IMR-90 (cell line): Measurements from ENCODE around the gene AP4M1. TPM values are rescaled to one million over a fixed set of nuclear protein-coding genes. Genes with fewer than 3 reads are reported as not detected.

Experiments used
- ATAC-seq: fragments of 200-7000 bp; cut with Tn5 transposase; 2 replicates; pipeline ENCODE4 v1.9.1; 2020; ENCODE audit warnings: low read depth, mild to moderate bottlenecking, moderate library complexity
- BruUV-seq: library from RNA; stranded (reverse); fragments of 400-500 nt; replicated peaks from 2 replicates; lab custom pipeline; 2021; lab: Mats Ljungman, UMichigan
- CTCF ChIA-PET: fragments of 300-600 bp; formaldehyde crosslinking; extraction: SDS; loops from one replicate; lab custom pipeline; 2021; ENCODE audit warnings: antibody characterized with exemption; lab: Yijun Ruan, JAX
- POLR2A ChIA-PET: fragments of 300-600 bp; sonication (Branson Sonifier 250); formaldehyde crosslinking; loops from one replicate; lab custom pipeline; 2022; ENCODE audit warnings: antibody characterized with exemption; ENCODE audit not compliant: unreplicated experiment; lab: Charles Lee
- DNase-seq: peaks from one replicate; pipeline ENCODE4 v3.0.0; 2013
- H2AFZ ChIP-seq: replicated peaks from 2 replicates; pipeline ENCODE3; 2013; ENCODE audit warnings: low read length, mild to moderate bottlenecking; ENCODE audit not compliant: poor library complexity
- H2AK5ac ChIP-seq: 2 replicates; pipeline ENCODE4 v1.6.1; 2013; ENCODE audit warnings: low read depth, low read length, inconsistent platforms
- H2AK9ac ChIP-seq: replicated peaks from 2 replicates; pipeline ENCODE3; 2013; ENCODE audit warnings: mild to moderate bottlenecking, low read depth, low read length, moderate library complexity; ENCODE audit not compliant: poor library complexity
- H2BK120ac ChIP-seq: 2 replicates; pipeline ENCODE4 v1.6.1; 2013; ENCODE audit warnings: low read depth, low read length, inconsistent platforms
- H2BK15ac ChIP-seq: 3 replicates; pipeline ENCODE4 v1.6.1; 2013; ENCODE audit warnings: low read depth, low read length, inconsistent platforms
- H2BK20ac ChIP-seq: 2 replicates; pipeline ENCODE4 v1.6.1; 2013; ENCODE audit warnings: low read depth, mild to moderate bottlenecking, inconsistent platforms, low read length, moderate library complexity
- H2BK5ac ChIP-seq: 2 replicates; pipeline ENCODE4 v1.6.1; 2013; ENCODE audit warnings: mild to moderate bottlenecking, low read depth, low read length, inconsistent platforms; ENCODE audit not compliant: poor library complexity, severe bottlenecking
- H3K14ac ChIP-seq: replicated peaks from 2 replicates; pipeline ENCODE4 v1.6.1; 2013; ENCODE audit warnings: low read depth, low read length, inconsistent platforms
- H3K18ac ChIP-seq: 2 replicates; pipeline ENCODE4 v1.6.1; 2013; ENCODE audit warnings: low read depth, low read length, control low read depth
- H3K23ac ChIP-seq: 2 replicates; pipeline ENCODE4 v1.6.1; 2013; ENCODE audit warnings: low read depth, low read length, inconsistent platforms
- H3K27ac ChIP-seq: 2 replicates; pipeline ENCODE4 v1.5.1; 2013; ENCODE audit warnings: mild to moderate bottlenecking, control low read depth, low read length; ENCODE audit not compliant: insufficient read depth
- H3K27me3 ChIP-seq: 2 replicates; pipeline ENCODE4 v1.6.1; 2013; ENCODE audit warnings: low read length; ENCODE audit not compliant: control insufficient read depth, insufficient read depth
- H3K36me3 ChIP-seq: 2 replicates; pipeline ENCODE4 v1.6.1; 2013; ENCODE audit warnings: low read length, mixed read lengths; ENCODE audit not compliant: control insufficient read depth, insufficient read depth
- H3K4ac ChIP-seq: 2 replicates; pipeline ENCODE4 v1.6.1; 2013; ENCODE audit warnings: low read depth, low read length, inconsistent platforms
- H3K4me1 ChIP-seq: 2 replicates; pipeline ENCODE4 v1.6.1; 2013; ENCODE audit warnings: low read length, mixed read lengths; ENCODE audit not compliant: control insufficient read depth, insufficient read depth
- H3K4me2 ChIP-seq: 2 replicates; pipeline ENCODE4 v1.6.1; 2013; ENCODE audit warnings: low read depth, mild to moderate bottlenecking, control low read depth, low read length, moderate library complexity
- H3K4me3 ChIP-seq: 2 replicates; pipeline ENCODE4 v1.5.1; 2013; ENCODE audit warnings: low read depth, mild to moderate bottlenecking, control low read depth, low read length, moderate library complexity; ENCODE audit not compliant: insufficient read depth
- H3K56ac ChIP-seq: 2 replicates; pipeline ENCODE4 v1.6.1; 2013; ENCODE audit warnings: low read length, inconsistent platforms; ENCODE audit not compliant: insufficient read depth; ENCODE audit errors: extremely low read depth
- H3K79me1 ChIP-seq, 2 experiments: 2 replicates each; pipeline ENCODE4 v1.6.1; 2013; ENCODE audit warnings: low read length in 2 of 2, inconsistent platforms in 1 of 2, low read depth in 1 of 2
- H3K9ac ChIP-seq: 2 replicates; pipeline ENCODE4 v1.6.1; 2013; ENCODE audit warnings: low read depth, low read length, control low read depth
- H3K9me1 ChIP-seq: 2 replicates; pipeline ENCODE4 v1.6.1; 2013; ENCODE audit warnings: low read length, inconsistent platforms; ENCODE audit not compliant: insufficient read depth
- H3K9me3 ChIP-seq: 2 replicates; pipeline ENCODE4 v1.6.1; 2013; ENCODE audit warnings: low read length; ENCODE audit not compliant: control insufficient read depth, insufficient read depth
- H4K20me1 ChIP-seq: 2 replicates; pipeline ENCODE4 v1.6.1; 2013; ENCODE audit warnings: low read length, inconsistent platforms; ENCODE audit not compliant: insufficient read depth
- H4K5ac ChIP-seq: 2 replicates; pipeline ENCODE4 v1.6.1; 2013; ENCODE audit warnings: mild to moderate bottlenecking, low read depth, low read length, control low read depth
- H4K8ac ChIP-seq, 2 experiments: 2 replicates each; pipeline ENCODE4 v1.6.1; 2013; ENCODE audit warnings: low read depth in 2 of 2, low read length in 2 of 2, control low read depth in 1 of 2, inconsistent platforms in 1 of 2
- H4K91ac ChIP-seq: 2 replicates; pipeline ENCODE4 v1.6.1; 2013; ENCODE audit warnings: low read depth, low read length, inconsistent platforms; ENCODE audit not compliant: insufficient read depth
- BHLHE40 ChIP-seq: fragments of 150-350 bp; IDR thresholded peaks from 2 replicates; pipeline ENCODE4 v1.6.1; 2016; ENCODE audit warnings: mild to moderate bottlenecking, low read depth, low read length
- CEBPB ChIP-seq: IDR thresholded peaks from 2 replicates; pipeline ENCODE4 v1.6.1; 2012; ENCODE audit warnings: low read depth, low read length, improper control_type of control experiment
- CHD1 ChIP-seq: IDR thresholded peaks from 2 replicates; pipeline ENCODE4 v1.6.1; 2012; ENCODE audit warnings: low read depth, low read length, improper control_type of control experiment
- CTCF ChIP-seq: conservative IDR thresholded peaks from 2 replicates; pipeline ENCODE4 v1.5.1; 2012; ENCODE audit warnings: mild to moderate bottlenecking, low read depth, low read length, improper control_type of control experiment
- ELK1 ChIP-seq: fragments of 150-350 bp; IDR thresholded peaks from 2 replicates; pipeline ENCODE4 v1.6.1; 2016; ENCODE audit warnings: low read depth, mild to moderate bottlenecking, low read length, moderate library complexity, borderline replicate concordance
- FOS ChIP-seq: fragments of 150-350 bp; IDR thresholded peaks from 2 replicates; pipeline ENCODE4 v1.6.1; 2016; ENCODE audit warnings: low read depth, low read length
- MAZ ChIP-seq: IDR thresholded peaks from 2 replicates; pipeline ENCODE4 v1.6.1; 2012; ENCODE audit warnings: low read depth, mild to moderate bottlenecking, low read length, improper control_type of control experiment, moderate library complexity, borderline replicate concordance
- MXI1 ChIP-seq: IDR thresholded peaks from 2 replicates; pipeline ENCODE4 v1.6.1; 2012; ENCODE audit warnings: low read depth, mild to moderate bottlenecking, low read length, moderate library complexity, borderline replicate concordance
- NFE2L2 ChIP-seq: fragments of 150-350 bp; IDR thresholded peaks from 2 replicates; pipeline ENCODE4 v1.6.1; 2016; ENCODE audit warnings: low read depth, mild to moderate bottlenecking, low read length
- POLR2A ChIP-seq: IDR thresholded peaks from 2 replicates; pipeline ENCODE4 v1.6.1; 2012; ENCODE audit warnings: mild to moderate bottlenecking, low read depth, low read length
- RAD21 ChIP-seq: IDR thresholded peaks from 2 replicates; pipeline ENCODE4 v1.6.1; 2012; ENCODE audit warnings: low read length, improper control_type of control experiment
- RCOR1 ChIP-seq: IDR thresholded peaks from 2 replicates; pipeline ENCODE4 v1.6.1; 2012; ENCODE audit warnings: mild to moderate bottlenecking, low read length, improper control_type of control experiment; ENCODE audit not compliant: insufficient replicate concordance
- RFX5 ChIP-seq: IDR thresholded peaks from 2 replicates; pipeline ENCODE4 v1.8.0; 2012; ENCODE audit warnings: low read depth, mild to moderate bottlenecking, low read length, moderate library complexity
- SMC3 ChIP-seq: fragments of 150-350 bp; IDR thresholded peaks from 2 replicates; pipeline ENCODE4 v1.6.1; 2016; ENCODE audit warnings: low read depth, mild to moderate bottlenecking, antibody characterized with exemption, low read length, moderate library complexity
- USF2 ChIP-seq: fragments of 150-350 bp; IDR thresholded peaks from 2 replicates; pipeline ENCODE4 v1.6.1; 2017; ENCODE audit warnings: mild to moderate bottlenecking, antibody characterized with exemption, low read length, low read depth
- WGBS, 2 experiments: methylation state at CpG; one replicate each; pipeline versions ENCODE4 v1.1.5 to v1.1.7; 2013; ENCODE audit warnings: missing lambda C conversion rate in 2 of 2; ENCODE audit not compliant: insufficient read length in 1 of 2; ENCODE audit errors: extremely low coverage in 2 of 2; 5-methylcytosine and 5-hydroxymethylcytosine counted together
- dilution Hi-C: fragments of 300-500 bp; cut with HindIII; formaldehyde crosslinking; loops from one replicate; pipeline ENCODE4 v1.14.3; 2018; ENCODE audit warnings: low sequenced_read_pairs; ENCODE audit not compliant: unreplicated experiment
- in situ Hi-C: fragments of 300-500 bp; cut with MboI; formaldehyde crosslinking; loops from 3 replicates; pipeline ENCODE4 v1.14.3; 2019; ENCODE audit warnings: low sequenced_read_pairs, inconsistent platforms, mixed read lengths
- intact Hi-C: fragments of 100-400 bp; cut with micrococcal nuclease; formaldehyde crosslinking; loops from 2 replicates; pipeline ENCODE4 v1.10.0; 2022
- polyA plus RNA-seq, 3 experiments: library from polyadenylated mRNA; depleted of rRNA; stranded (reverse); fragments of >200 nt; gene quantifications; 2 replicates each; pipeline ENCODE4 v1.2.3, GENCODE V29; 2012; ENCODE audit warnings: low replicate concordance in 1 of 3
- total RNA-seq: library from RNA; depleted of rRNA; stranded (reverse); fragments of >200 nt; gene quantifications from 2 replicates; pipeline ENCODE4 v1.2.3, GENCODE V29; 2012

The AP4M1 gene
- total and polyA plus RNA-seq, 2 of the 4 experiments (the other 2 are of a cell fraction) = 21.1 to 21.4 TPM

GRCh38 chr7:100079024-100079560 lies 22.4 kb upstream of the AP4M1 start:
- Histone ChIP-seq H3K4me1 (peaks cover 6% of the 10 kb centered on the region; the same call in 1 of the 2 replicates), H3K56ac (no peak overlapping the region), H3K4me3 (no peak overlapping the region), H3K9me1 (peaks cover 9% of the 10 kb centered on the region), H2BK5ac (no peak overlapping the region), H2BK15ac (no peak overlapping the region), H3K23ac (no peak overlapping the region), H2AK5ac (no peak overlapping the region), H4K20me1 (peaks cover 21% of the 10 kb centered on the region), H2AFZ (no peak overlapping the region), H3K27me3 (no peaks in the 10 kb centered on the region), H2AK9ac (no peak overlapping the region), H4K8ac (no peak overlapping the region; a peak in 1 of 4 replicates), H2BK120ac (no peak overlapping the region), H3K36me3 (peaks cover 48% of the 10 kb centered on the region), H3K27ac (no peak overlapping the region), H3K9ac (no peak overlapping the region), H3K9me3 (peaks cover 19% of the 10 kb centered on the region), H3K14ac (no peak overlapping the region), H3K18ac (no peak overlapping the region), H3K79me1 (peaks cover 17 to 52% of the 10 kb centered on the region in 2 experiments), H4K5ac (no peak overlapping the region), H4K91ac (no peak overlapping the region), H3K4ac (no peak overlapping the region), H3K4me2 (no peak overlapping the region; the same call in 1 of the 2 replicates), H2BK20ac (no peak overlapping the region)
- no peak for DNase-seq
- dilution Hi-C loops = no loop called here
- TF ChIP-seq RFX5 (no peak), SMC3 (no peak), BHLHE40 (no peak), RCOR1 (no peak), CTCF (no peak), USF2 (no peak), ELK1 (no peak), CHD1 (no peak), FOS (no peak), MAZ (no peak), RAD21 (no peak), POLR2A (no peak), CEBPB (no peak), NFE2L2 (no peak), MXI1 (no peak)
- BruUV-seq = no TSS peak
- no peak for ATAC-seq
- in situ Hi-C loops = no loop called here
- intact Hi-C loops = no loop called here
- ChIA-PET CTCF (no interaction called here), POLR2A (interaction anchor here (0.6 kb wide), 1 partner anchor 12 kb away, joined by 4 read pairs; no protein-coding TSS in a partner anchor)
- WGBS, 2 experiments = 100% methylated on average over 2 of the region's 7 CpGs; no CpG with 5 or more reads in 1 of the 2 experiments
